Activated CD4-positive, alpha-beta T cell treated with anti-CD3 and anti-CD28 coated beads, Interleukin-2, Interleukin-4, amounts not matched to agents 100 ng/mL and 50 ng/mL, durations not matched to agents 16 hours and 8 hours (primary cell): ENCODE measurements around the gene TXLNA.
"Not testable (repeated sequence)": the region's sequence is repeated elsewhere in the genome, so short reads cannot be mapped to it uniquely, and the experiment has no call there.

Experiments
- DNase-seq: peaks from one replicate; pipeline ENCODE4 v3.0.0-alpha.2; 2020; ENCODE audit warnings: low spot score

The TXLNA gene

DNA sequence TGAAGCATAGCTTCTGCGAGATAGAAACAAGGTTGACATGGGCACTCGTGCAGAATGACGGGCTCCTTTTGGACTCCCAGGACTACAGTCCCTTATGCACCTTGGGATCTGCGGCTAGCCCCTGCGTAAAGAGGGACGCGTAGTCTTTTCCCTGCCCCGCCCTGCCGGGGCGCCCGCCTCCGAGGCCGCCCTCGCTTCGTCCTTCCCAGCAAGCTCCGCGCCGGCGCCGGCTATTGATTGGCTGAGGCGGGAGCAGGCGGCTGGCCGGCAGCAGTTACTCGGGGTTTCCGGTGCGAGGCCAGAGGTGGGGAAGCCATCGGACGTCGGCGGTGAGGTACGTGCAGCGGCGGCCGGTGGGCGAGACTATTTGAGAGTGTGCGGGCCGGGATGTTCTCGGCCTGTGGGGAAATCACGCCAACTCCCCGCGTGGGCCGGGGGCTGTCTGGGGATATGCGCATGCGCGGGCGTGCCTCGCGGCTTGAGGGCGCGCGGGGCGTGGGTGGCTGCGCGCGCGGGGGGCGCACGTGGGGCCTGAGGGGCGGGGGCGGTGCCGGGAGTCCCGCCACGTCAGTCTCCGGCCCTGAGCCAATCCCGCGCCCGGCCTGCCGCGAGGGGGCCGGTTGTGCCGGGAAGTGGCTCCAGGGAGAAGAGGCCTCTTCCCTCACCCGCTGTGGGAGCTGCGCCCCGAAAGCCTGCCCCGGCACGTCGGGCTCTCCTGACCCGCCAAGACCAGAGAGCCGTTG, at the start of gene TXLNA:
Gene TXLNA, plus strand, starts transcription at position 233 of the 743 bp plus-strand sequence. CDS start 671 bp downstream, outside the sequence.
- peak; percentile 95 for DNase-seq

DNA sequence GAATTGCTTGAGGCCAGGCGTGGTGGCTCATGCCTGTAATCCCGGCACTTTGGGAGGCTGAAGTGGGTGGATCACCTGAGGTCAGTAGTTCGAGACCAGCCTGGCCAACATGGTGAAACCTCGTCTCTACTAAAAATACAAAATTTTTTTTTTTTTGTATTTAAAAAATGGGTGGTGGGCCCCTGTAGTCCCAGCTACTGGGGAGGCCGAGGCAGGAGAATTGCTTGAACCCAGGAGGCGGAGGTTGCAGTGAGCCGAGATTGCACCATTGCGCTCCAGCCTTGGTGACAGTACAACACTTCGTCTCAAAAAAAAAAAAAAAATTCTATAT, 45.6 kb upstream of the TXLNA start:
- DNase-seq, result not testable (repeated sequence)

DNA sequence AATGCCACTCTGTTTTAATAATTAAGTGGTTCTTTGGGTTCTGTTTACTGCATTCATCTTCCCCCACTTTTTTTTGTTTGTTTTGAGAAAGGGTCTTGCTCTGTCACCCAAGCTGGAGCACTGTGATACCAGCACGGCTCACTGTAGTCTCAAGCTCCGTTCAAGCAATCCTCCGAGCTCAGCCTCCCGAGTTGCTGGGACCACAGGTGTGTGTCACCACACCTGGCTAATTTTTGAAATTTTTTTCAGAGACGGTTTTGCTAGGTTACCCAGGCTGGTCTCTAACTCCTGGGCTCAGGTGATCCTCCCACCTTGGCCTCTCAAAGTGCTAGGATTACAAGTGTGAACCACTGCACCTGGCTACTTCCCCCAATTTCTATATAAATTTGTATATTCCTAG, 42.4 kb upstream of the TXLNA start:
- DNase-seq, result no peak

DNA sequence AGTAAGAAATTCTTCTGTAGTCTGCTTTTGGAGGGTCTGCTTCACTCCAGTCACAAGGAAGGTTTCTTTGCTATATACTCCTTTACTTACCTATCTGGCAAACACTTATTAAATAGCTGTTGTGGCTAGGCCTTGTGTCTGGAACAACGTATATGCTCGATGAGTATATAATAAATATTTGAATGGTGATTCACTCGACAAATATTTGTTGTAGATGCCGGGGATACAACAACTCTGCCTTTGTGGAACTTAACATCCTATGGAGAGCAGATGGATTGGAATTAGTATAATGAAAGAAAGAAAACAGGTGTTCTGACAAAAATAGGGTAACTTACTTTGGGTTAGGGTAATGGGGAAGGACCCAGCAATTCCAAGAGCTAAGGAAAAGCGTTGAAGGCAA, 40.5 kb upstream of the TXLNA start:
- DNase-seq, result no peak

DNA sequence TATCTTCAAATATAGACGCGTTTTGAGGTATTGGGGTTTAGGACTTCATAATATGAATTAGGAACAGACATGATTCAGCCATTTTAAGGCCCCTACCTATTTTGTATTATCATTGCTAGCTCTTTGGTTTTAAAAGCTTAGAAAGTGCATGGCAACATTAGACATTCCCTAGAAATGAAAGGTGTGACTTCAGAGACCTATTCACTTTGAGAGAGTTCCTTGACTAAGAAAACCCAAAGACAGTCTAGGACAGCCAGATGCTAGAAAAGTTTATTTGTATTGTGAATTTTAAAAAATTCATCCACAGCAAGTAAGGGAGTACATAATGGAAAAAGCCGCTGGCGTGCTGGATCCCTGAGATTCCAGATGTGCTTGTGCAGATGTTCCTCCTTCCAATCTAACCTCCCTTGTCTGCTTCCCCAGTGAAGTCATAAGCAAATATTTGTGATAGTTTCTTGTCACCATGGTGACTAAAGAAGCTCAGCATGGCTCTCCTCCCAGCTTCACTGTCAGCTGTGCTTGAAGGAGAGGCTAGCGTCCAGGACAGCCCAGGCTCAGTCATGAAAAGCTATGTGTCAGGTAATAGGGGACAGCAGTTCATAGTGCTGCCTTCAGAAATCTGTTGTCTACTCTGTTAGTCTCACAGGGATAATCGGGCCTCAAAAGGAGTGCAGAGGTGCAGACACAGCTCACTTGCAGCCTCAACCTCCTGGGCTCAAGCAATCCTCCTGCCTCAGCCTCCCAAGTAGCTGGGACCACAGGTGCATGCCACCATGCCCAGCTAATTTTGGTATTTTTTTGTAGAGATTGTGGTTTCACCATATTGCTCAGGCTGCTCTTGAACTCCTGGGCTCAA, 36.8 kb upstream of the TXLNA start:
- DNase-seq, result no peak

DNA sequence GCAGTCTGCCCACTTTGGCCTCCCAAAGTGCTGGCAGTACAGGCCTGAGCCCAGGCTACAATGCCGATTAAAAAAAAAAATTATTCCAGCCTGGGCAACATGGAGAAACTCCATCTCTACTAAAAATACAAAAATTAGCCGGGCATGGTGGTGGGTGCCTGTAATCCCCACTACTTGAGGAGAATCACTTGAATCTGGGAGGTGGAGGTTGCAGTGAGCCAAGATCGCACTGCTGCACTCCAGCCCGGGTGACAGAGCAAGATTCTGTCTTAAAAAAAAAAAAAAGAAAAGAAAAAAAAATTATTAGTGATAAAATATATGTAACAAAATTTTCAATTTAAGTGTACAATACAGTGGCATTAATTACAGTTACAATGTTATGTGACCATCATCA, 36.2 kb upstream of the TXLNA start:
- not testable (repeated sequence) for DNase-seq

DNA sequence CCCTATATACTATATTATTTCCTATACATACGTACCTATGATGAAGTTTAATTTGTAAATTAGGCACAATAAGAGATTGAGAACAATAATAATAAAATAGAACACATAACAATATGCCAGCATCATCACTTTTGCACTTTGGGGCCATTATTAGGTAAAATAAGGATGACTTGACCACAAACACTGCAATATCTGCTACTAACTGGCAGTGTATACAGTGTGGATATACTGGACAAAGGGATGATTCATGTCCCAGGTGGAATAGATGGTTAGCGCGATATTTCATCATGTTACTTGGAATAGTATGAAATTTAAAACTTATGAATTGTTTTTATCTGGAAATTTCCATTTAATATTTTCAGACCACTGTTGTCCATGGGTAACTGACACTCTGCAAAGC, 35.4 kb upstream of the TXLNA start:
- no peak for DNase-seq

DNA sequence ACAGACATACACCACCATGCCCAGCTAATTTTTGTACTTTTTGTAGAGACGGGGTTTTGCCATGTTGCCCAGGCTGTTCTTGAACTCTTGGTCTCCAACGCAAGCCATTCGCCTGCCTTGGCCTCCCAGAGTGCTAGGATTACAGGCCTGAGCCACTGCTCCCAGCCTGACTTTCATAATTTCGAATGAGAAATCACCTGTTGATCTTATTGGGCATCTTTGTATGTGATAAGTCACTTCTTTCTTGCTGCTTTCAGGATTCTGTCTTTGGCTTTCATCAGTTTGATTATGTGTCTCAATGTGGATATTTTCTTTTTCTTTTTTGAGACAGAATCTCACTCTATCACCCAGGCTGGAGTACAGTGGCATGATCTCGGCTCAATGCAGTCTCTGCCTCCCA, 31.7 kb upstream of the TXLNA start:
- DNase-seq, result not testable (repeated sequence)

DNA sequence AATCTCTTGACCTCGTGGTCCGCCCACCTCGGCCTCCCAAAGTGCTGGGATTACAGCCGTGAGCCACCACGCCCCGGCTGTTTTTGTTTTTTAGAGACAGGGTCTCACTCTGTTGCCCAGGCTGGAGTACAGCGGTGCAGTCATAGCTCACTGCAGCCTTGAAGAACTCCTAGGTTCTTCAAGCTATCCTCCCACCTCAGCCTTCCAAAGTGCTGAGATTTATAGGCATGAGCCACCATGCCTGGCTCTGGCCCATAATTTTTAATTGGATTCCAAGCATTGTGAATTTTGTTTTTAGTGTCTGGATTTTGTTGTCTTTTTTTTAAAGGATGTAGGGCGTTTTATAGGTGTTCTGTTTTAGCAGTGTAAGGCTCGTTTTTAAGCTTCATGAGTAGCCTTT, 28.6 kb upstream of the TXLNA start:
- DNase-seq, result no peak

DNA sequence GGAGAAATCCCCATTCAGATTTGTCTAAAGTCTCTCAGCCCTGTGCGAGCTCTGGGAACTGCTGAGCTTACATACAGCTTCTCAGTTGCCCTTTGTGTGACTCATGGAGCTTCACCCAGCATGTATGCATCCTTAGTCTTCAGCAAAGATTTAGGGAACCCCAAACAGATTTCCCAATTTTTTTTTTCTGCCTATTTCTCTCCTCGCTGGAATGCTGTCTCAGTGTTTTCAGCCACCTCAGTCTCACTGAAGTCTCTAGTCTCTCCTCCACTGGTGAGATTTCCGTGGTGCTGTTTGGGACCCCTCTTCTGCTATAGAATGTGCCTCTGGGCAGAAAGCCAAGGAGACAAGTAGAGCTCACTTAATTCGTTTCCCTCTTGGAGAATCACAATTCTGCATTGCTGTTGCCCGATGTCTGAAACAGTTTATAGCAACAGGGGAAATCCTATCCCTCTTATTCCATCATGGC, 28.1 kb upstream of the TXLNA start:
- no peak for DNase-seq

DNA sequence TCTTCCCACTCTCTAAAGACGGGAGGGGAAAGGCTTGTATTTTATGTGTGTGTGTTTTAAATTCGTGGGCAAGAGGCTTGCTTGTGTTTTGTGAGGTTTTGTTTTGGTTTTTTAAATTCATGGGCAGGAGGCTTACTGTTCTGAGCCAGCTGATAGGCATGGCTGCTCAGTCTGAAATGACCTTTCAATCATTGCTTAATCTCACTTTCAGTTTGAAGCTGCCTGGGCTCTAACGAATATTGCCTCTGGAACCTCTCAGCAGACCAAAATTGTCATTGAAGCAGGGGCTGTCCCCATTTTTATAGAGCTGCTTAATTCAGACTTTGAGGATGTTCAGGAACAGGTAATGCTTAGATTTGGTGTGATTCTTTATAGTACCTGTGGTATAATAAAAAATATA, 20.3 kb upstream of the TXLNA start:
- no peak for DNase-seq

DNA sequence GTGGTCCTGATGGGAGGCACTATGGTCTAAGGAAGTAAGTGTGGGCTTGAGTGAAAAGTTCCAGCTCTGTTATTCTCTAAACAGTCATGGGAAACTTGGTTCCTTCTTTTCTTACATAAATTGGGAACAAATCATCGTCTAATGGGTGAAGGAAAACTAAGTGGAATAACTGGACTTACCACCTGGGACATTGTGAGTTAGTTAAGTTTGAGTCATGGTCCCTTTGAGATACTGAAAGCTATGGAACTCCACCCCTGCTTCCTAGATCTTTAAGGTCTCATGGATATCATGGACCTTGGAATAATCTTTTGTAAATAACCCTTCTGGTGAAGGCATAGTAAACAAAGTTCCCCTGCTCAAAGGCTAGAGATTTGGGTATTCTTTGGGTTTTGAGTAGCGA, 16.1 kb upstream of the TXLNA start:
- no peak for DNase-seq

DNA sequence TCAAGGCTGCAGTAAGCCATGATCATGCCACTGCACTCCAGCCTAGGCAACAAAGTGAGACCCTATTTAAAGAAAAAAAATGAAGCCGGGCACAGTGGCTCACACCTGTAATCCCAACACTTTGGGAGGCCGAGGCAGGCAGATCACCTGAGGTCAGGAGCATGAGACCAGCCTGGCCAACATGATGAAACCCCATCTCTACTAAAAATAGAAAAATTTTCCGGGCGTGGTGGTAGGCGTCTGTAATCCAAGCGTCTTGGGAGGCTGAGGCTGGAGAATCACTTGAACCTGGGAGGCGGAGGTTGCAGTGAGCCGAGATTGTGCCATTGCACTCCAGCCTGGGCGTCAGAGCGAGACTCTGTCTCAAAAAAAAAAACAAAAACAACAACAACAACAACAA, 13.8 kb upstream of the TXLNA start:
- DNase-seq, result not testable (repeated sequence)

DNA sequence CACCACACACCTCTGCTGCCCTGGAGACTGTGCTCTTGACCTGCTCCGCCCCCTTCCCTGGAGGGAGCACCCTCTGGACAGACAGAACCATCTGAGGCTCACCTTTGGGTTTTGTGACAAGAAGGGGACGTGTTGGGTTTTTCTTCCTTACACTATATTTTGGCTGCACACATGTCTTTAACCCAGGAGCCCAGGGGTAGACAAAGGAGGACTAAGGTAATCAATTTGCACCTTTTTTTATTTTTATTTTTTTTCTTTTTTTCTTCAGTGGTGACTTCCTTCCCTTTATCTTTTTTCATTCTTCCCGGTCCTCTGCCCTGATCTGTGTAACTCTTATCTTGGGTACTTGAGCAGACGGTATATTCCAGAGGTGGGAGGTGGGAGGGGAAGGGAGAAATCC, 8.5 kb upstream of the TXLNA start:
- no peak for DNase-seq

DNA sequence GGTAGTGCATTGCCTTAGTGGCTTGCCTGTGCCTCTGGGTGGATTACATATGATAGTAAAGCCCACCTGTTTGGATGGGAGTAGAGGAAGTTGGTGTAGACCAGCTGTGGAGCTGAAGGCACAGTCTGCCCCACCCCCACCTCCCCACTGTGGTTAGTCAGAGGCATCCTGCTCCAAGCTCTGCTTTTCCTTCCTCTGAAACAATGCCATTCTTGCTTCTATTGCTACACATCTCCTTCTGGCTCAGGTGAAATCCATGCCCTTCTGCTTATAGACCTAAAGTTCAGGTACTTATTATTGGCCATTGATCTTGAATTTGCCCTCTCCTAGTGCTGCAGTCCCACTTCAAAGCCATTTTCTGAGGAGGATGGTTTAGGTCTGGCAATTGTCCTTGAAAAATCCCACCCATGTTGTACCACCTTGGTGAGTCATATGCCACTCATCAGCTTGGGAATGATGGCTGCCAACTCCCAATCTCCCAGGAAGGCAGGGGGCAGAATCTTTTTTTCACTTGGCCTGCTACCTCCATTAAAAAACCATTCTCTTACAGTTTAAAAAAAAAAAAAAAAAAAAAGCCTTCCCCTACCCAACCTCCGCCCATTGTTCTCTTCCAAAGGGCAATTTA, 6.7 kb upstream of the TXLNA start:
- DNase-seq, result no peak

DNA sequence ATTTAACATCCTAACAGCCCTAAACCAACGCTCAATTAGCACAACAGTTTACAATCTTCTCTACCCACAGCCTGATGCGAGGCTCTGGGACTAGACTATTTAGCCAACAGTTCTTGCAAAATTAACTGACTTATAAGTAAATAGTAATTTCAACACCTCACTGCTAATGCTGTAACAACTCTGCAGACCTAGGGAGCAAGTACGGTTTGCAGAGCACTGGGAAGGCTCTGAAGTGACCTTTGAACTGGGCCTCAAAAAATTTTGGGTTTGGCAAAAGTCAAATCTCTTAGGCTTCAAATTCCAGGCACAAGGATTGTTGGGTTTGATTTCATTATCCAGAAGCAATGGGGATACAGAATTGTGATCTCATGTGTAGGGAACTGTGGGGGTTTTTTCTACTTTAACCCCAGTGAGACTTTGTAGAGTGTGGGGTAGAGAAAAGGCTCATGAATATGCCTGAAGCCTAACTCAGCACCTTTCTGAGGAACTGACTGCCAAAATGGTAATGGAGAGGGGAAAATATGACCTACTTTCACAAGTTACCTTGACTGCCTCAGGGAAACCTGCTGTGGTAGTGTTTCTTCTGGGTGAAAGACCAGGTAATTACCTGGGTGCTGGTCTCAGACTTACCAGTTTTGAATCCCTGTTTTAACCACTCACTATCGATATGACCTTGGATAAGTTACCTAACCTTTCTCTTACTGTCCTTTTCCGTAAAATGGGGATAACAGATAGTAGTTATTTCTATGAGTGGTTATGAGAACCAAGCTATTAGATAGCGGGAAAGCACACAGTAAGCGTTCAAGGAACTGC, 889 bp upstream of the TXLNA start:
- DNase-seq, result no peak

DNA sequence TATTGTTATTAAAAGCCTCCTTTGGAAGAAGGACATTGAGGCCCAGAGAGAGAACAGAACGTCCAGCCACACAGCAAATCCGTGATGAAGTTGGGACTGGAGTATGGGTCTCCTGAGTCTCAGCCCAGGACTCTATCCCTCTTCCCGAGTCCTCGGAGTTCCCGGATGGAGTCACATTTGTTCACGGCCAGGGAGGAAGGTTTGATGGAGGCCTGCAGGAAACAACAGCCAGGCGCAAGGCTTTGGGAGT, 357 bp upstream of the TXLNA start:
- DNase-seq, result no peak

DNA sequence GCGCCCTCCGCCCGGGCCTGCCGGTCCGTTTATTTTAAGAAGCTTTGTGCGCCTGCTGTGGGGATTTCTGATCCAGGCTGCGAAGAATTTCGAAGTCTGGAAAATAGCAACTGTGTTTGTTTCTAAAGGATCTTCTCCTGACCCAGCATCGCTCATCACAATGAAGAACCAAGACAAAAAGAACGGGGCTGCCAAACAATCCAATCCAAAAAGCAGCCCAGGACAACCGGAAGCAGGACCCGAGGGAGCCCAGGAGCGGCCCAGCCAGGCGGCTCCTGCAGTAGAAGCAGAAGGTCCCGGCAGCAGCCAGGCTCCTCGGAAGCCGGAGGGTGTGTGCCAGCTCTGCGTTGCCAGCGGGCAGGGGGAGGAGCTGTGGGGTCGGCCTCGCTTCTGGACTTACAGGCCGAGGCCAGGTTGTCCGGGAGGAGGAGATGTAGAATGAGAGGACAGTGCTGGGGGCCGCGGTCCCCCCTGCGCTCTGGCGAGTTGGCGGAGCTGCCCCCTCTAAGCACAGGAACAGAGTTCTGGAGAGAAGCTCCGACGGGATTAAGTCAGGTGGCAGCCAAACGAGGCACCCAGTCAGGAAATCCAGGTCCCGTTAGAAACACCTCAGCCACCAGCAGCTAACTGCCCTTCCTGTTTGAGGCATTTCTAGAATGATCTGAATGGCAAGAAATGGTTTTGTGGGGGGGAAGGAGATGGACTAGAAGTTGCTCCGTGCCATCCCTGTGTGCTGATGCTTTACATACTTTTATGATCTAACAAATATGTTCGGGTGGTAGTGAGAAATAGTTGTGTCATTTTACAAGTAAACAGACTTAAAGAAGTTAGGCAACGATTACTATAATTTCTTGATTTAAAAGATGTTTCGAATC, 948 bp downstream of the TXLNA start:
- DNase-seq, result peak; percentile 69

DNA sequence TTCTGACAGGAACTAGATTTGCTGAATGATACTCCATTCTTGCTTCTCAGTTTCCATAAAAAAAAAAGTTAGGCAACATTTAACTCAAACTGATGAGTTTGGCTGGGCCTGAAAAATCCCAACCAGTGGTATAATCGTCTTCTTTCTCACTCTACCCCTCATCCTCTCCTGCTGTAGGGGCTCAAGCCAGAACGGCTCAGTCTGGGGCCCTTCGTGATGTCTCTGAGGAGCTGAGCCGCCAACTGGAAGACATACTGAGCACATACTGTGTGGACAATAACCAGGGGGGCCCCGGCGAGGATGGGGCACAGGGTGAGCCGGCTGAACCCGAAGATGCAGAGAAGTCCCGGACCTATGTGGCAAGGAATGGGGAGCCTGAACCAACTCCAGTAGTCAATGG, 1.6 kb downstream of the TXLNA start:
- DNase-seq, result no peak

DNA sequence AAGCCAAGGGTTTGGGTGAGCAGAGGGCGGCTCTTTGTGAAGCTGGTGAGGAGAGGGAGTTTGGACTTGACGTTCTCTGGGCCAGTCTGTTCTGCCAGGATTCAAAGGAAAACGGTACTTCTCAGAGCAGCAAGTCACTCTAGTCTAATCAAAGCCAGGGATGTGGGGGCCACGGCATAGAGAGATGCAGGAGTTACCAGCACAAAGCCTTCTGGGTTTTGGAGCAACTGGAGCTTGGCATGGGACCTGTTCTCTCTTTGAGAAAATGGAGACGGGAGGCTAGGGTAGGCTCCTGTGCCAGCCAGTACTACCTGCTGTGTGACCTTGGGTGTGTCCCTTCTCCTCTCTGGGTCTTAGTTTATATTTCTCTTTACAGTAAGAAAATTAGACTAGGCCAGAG, 2.1 kb downstream of the TXLNA start:
- DNase-seq, result no peak

DNA sequence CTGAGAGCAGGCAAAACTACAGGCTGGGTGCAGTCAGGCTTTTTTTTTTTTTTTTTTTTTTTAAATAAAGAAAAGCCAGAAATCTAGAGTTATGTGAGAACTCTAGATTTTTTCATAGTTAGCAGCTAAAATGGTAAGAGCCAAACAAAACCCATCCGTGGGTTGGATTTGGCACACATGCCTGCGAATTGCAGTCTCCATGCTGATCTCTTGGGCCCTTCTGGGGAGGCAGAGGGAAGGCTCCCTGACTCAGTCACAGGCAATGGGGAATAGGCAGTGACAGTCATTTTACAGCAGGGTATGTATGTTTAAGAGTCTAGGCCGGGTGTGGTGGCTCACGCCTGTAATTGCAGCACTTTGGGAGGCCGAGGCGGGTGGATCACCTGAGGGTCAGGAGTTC, 2.6 kb downstream of the TXLNA start:
- DNase-seq, result no peak

DNA sequence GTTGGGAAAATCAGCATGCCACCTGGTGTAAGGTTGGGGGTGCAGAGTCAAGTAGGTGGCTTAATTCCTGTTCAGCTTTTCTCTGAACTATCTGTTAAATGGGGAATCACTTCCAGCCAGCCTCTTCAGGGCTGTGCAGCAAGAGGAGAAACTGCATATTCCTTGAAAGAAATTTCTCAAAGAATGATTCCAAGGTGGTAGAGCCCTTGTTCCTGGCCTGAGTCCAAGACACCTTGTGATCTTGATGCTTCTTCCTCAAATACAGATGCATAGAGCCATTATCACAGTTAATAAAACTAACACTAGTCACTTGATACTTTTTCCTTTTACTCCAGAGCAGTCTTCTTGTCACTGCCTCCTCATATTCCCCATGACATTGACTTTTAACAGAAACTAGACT, 5.2 kb downstream of the TXLNA start:
- no peak for DNase-seq
